HCT116 (cell line): ENCODE results near the gene RNASEH2C. TPM values are rescaled to one million over a fixed set of nuclear protein-coding genes. Genes with fewer than 3 reads are reported as not detected.

ENCODE experiments used
- ATAC-seq: fragments of 200-7000 bp; cut with Tn5 transposase; 2 replicates; pipeline ENCODE4 v1.9.1; 2020; ENCODE audit warnings: mild to moderate bottlenecking, moderate library complexity
- BruUV-seq: library from RNA; stranded (reverse); fragments of 400-500 nt; replicated peaks from 2 replicates; lab custom pipeline; 2021; lab: Mats Ljungman, UMichigan
- CTCF ChIA-PET: fragments of 300-600 bp; sonication (Branson Sonifier 250); formaldehyde crosslinking; loops from one replicate; lab custom pipeline; 2021; ENCODE audit warnings: antibody characterized with exemption; lab: Charles Lee
- POLR2A ChIA-PET: fragments of 300-600, 350-600 bp; sonication (Branson Sonifier 250); formaldehyde crosslinking; loops from one replicate; lab custom pipeline; 2021; ENCODE audit warnings: antibody characterized with exemption; lab: Charles Lee
- RAD21 ChIA-PET, 2 experiments: fragments of 300-600 bp; sonication (Branson Sonifier 250); formaldehyde crosslinking; loops; one replicate each; lab custom pipeline; 2023; ENCODE audit warnings: low total read pairs in 2 of 2; ENCODE audit not compliant: uncharacterized antibody in 2 of 2, unreplicated experiment in 2 of 2, low non-redundant PET in 1 of 2; lab: Charles Lee
- DNase-seq: peaks from one replicate; pipeline ENCODE4 v3.0.0-alpha.2; 2010; ENCODE audit warnings: low read depth, low spot score
- H2AFZ ChIP-seq: fragments of 200-600 bp; shearing (Covaris generic), sonication (generic); 2 replicates; pipeline ENCODE4 v1.6.1; 2017; ENCODE audit warnings: low read depth, mixed run types, mixed read lengths, antibody characterized with exemption, low read length; ENCODE audit not compliant: poor library complexity, severe bottlenecking
- H3K27ac ChIP-seq: 2 replicates; pipeline ENCODE4 v1.5.1; 2012; ENCODE audit warnings: low read depth, low read length
- H3K27me3 ChIP-seq: fragments of 200-600 bp; sonication (generic); 2 replicates; pipeline ENCODE4 v1.6.1; 2016; ENCODE audit warnings: mixed run types, low read length, mixed read lengths; ENCODE audit not compliant: insufficient read depth
- H3K36me3 ChIP-seq, 2 experiments: fragments of 200-500 bp in 1 of 2; fragments of 200-600 bp in 1 of 2; sonication (Bioruptor generic) in 1 of 2; sonication (generic) in 1 of 2; 2 replicates each; pipeline versions ENCODE4 v1.5.1 to v1.6.1; 2014 to 2016; ENCODE audit warnings: low read length in 2 of 2, inconsistent platforms in 1 of 2, mixed read lengths in 1 of 2, mixed run types in 1 of 2; ENCODE audit not compliant: insufficient read depth in 2 of 2, control insufficient read depth in 1 of 2
- H3K4me1 ChIP-seq, 2 experiments: fragments of 200-600 bp in 1 of 2; sonication (generic) in 1 of 2; 2 replicates each; pipeline versions ENCODE4 v1.5.1 to v1.6.1; 2012 to 2017; ENCODE audit warnings: low read length in 2 of 2, inconsistent platforms in 1 of 2, mild to moderate bottlenecking in 1 of 2, mixed read lengths in 1 of 2, mixed run types in 1 of 2, moderate library complexity in 1 of 2; ENCODE audit not compliant: insufficient read depth in 2 of 2, control insufficient read depth in 1 of 2
- H3K4me2 ChIP-seq: fragments of 200-600 bp; sonication (generic); 2 replicates; pipeline ENCODE4 v1.6.1; 2017; ENCODE audit warnings: mixed run types, low read length, mixed read lengths
- H3K4me3 ChIP-seq, 2 experiments: fragments of 200-600 bp in 1 of 2; sonication (generic) in 1 of 2; replicated peaks in 1 of 2; 2 replicates each; pipeline ENCODE4 v1.5.1; 2011 to 2016; ENCODE audit warnings: low read length in 2 of 2, control low read depth in 1 of 2, low read depth in 1 of 2, mild to moderate bottlenecking in 1 of 2, mixed read lengths in 1 of 2, mixed run types in 1 of 2
- H3K79me2 ChIP-seq: fragments of 200-600 bp; sonication (generic); 2 replicates; pipeline ENCODE4 v1.6.1; 2017; ENCODE audit warnings: mild to moderate bottlenecking, mixed run types, low read length, moderate library complexity, mixed read lengths; ENCODE audit not compliant: insufficient read depth
- H3K9ac ChIP-seq: fragments of 200-600 bp; sonication (generic); 2 replicates; pipeline ENCODE4 v1.6.1; 2016; ENCODE audit warnings: low read length, mixed read lengths
- H3K9me2 ChIP-seq: fragments of 200-600 bp; sonication (generic), shearing (Covaris generic); 2 replicates; pipeline ENCODE4 v1.6.1; 2017; ENCODE audit warnings: mixed run types, mild to moderate bottlenecking, moderate library complexity; ENCODE audit not compliant: insufficient read depth
- H3K9me3 ChIP-seq, 2 experiments: fragments of 200-500 bp in 1 of 2; fragments of 200-600 bp in 1 of 2; sonication (Bioruptor generic) in 1 of 2; sonication (generic) in 1 of 2; 2 replicates each; pipeline ENCODE4 v1.6.1; 2014 to 2017; ENCODE audit warnings: low read length in 2 of 2, mixed read lengths in 2 of 2, inconsistent platforms in 1 of 2, low read depth in 1 of 2, mild to moderate bottlenecking in 1 of 2, mixed run types in 1 of 2, moderate library complexity in 1 of 2; ENCODE audit not compliant: control insufficient read depth in 1 of 2, insufficient read depth in 1 of 2
- H4K20me1 ChIP-seq: fragments of 200-600 bp; sonication (generic), shearing (Covaris generic); 2 replicates; pipeline ENCODE4 v1.6.1; 2017; ENCODE audit warnings: mixed run types, mild to moderate bottlenecking, moderate library complexity; ENCODE audit not compliant: insufficient read depth
- CBX3 ChIP-seq: IDR thresholded peaks from 2 replicates; pipeline ENCODE4 v1.6.1; 2012; ENCODE audit warnings: low read depth
- CEBPB ChIP-seq: IDR thresholded peaks from 2 replicates; pipeline ENCODE4 v1.6.1; 2012; ENCODE audit warnings: low read depth
- ELF1 ChIP-seq: IDR thresholded peaks from 2 replicates; pipeline ENCODE4 v1.6.1; 2012; ENCODE audit warnings: low read depth, borderline replicate concordance
- EZH2 ChIP-seq: fragments of 200-600 bp; sonication (generic); IDR thresholded peaks from 2 replicates; pipeline ENCODE4 v1.6.1; 2017; ENCODE audit warnings: antibody characterized with exemption, mixed run types
- JUND ChIP-seq: IDR thresholded peaks from 2 replicates; pipeline ENCODE4 v1.6.1; 2012
- RAD21 ChIP-seq: IDR thresholded peaks from 2 replicates; pipeline ENCODE4 v1.6.1; 2012; ENCODE audit warnings: low read depth, mild to moderate bottlenecking
- SIN3A ChIP-seq: IDR thresholded peaks from 2 replicates; pipeline ENCODE4 v1.6.1; 2012; ENCODE audit warnings: low read depth
- SP1 ChIP-seq: IDR thresholded peaks from 2 replicates; pipeline ENCODE4 v1.6.1; 2012; ENCODE audit warnings: low read depth
- SRF ChIP-seq: IDR thresholded peaks from 2 replicates; pipeline ENCODE4 v1.6.1; 2012; ENCODE audit warnings: low read depth
- TCF7L2 ChIP-seq: IDR thresholded peaks from 2 replicates; pipeline ENCODE4 v1.7.0; 2011; ENCODE audit warnings: borderline replicate concordance, inconsistent platforms; ENCODE audit not compliant: insufficient read depth, insufficient read length; ENCODE audit errors: extremely low read depth
- YY1 ChIP-seq: IDR thresholded peaks from 2 replicates; pipeline ENCODE4 v1.6.1; 2011; ENCODE audit warnings: low read length, low read depth, moderate library complexity, mild to moderate bottlenecking; ENCODE audit not compliant: insufficient replicate concordance; ENCODE audit errors: extremely low read depth
- ZBTB33 ChIP-seq: IDR thresholded peaks from 2 replicates; pipeline ENCODE4 v1.6.1; 2011; ENCODE audit warnings: mild to moderate bottlenecking, low read length, moderate library complexity; ENCODE audit not compliant: insufficient replicate concordance; ENCODE audit errors: extremely low read depth
- ZFX ChIP-seq: fragments of 450-650 bp; IDR thresholded peaks from 2 replicates; pipeline ENCODE4 v1.6.1; 2017
- ZNF274 ChIP-seq: fragments of 200-500 bp; sonication (Bioruptor generic); IDR thresholded peaks from 2 replicates; pipeline ENCODE4 v1.6.1; 2014; ENCODE audit warnings: mild to moderate bottlenecking, low read depth, low read length, inconsistent platforms
- intact Hi-C: fragments of 100-400 bp; cut with micrococcal nuclease; formaldehyde crosslinking; loops from 2 replicates; pipeline ENCODE4 v1.10.0; 2022
- total RNA-seq: library from RNA; stranded (reverse); gene quantifications from one replicate; pipeline ENCODE4 v1.2.1, GENCODE V29; 2021; ENCODE audit not compliant: unreplicated experiment
- TF ChIP-seq, protein P1 (sequence below): IDR thresholded peaks from 2 replicates; pipeline ENCODE4 v1.6.1; 2012
- TF ChIP-seq, protein P2 (sequence below): IDR thresholded peaks from 2 replicates; pipeline ENCODE4 v1.6.1; 2012

Gene RNASEH2C
- total RNA-seq, 1 experiment from 2014 or later = 28.5 TPM

- TF ChIP-seq ZBTB33 (no peak), ZFX (no peak), EZH2 (no peak)
Measured at GRCh38 chr11:65742353-65742752, 21.8 kb upstream of the RNASEH2C start (continued).

GRCh38 chr11:65741185-65741584 is 20.6 kb upstream of the RNASEH2C start:
- ATAC-seq (no peak), DNase-seq (no peak)
- Histone ChIP-seq H3K27me3 (no peaks in the 10 kb centered on the region), H3K27ac (no peak overlapping the region), H3K4me1 (peaks cover 0 to 12% of the 10 kb centered on the region in 2 experiments; a peak in 2 of 4 replicates), H3K4me3 (no peak overlapping the region), H3K4me2 (no peak overlapping the region), H3K9me3 (peaks cover 7% of the 10 kb centered on the region in 2 experiments; a peak in 2 of 4 replicates), H2AFZ (no peak overlapping the region), H3K79me2 (no peaks in the 10 kb centered on the region), H3K36me3 (no peaks in the 10 kb centered on the region), H3K9ac (no peak overlapping the region), H4K20me1 (no peaks in the 10 kb centered on the region), H3K9me2 (no peaks in the 10 kb centered on the region)
- CTCF ChIA-PET = interaction anchor here (0.9 kb wide), 1 partner anchor 14 kb away, joined by 3 read pairs; no protein-coding TSS in a partner anchor
- intact Hi-C loops = no loop called here
- RAD21 ChIA-PET = no interaction called here
- TF ChIP-seq CBX3 = no peak
- TF ChIP-seq JUND = no peak
- no peak for TF ChIP-seq CEBPB
- TF ChIP-seq, protein P1, sequence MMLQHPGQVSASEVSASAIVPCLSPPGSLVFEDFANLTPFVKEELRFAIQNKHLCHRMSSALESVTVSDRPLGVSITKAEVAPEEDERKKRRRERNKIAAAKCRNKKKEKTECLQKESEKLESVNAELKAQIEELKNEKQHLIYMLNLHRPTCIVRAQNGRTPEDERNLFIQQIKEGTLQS = no peak
- no peak for TF ChIP-seq ELF1
- TF ChIP-seq, protein P2, sequence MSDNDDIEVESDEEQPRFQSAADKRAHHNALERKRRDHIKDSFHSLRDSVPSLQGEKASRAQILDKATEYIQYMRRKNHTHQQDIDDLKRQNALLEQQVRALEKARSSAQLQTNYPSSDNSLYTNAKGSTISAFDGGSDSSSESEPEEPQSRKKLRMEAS = no peak
- no peak for TF ChIP-seq SIN3A
- no peak for TF ChIP-seq TCF7L2
- TF ChIP-seq ZNF274 = no peak
- no peak for TF ChIP-seq RAD21
- no peak for TF ChIP-seq ZFX
- TF ChIP-seq SRF = no peak
- TF ChIP-seq SP1 = no peak
- TF ChIP-seq YY1 = no peak
- POLR2A ChIA-PET = no interaction called here
- BruUV-seq = no TSS peak
